ENCODE results near the gene HK3.

The HK3 gene

GRCh38 chr5:176916337-176916736 lies 17.2 kb upstream of the HK3 start:
- H3K27ac ChIP-seq, result no peak overlapping the region

GRCh38 chr5:176915906-176916305 lies 16.8 kb upstream of the HK3 start:
- no peak overlapping the region for H3K27ac ChIP-seq
- TF ChIP-seq, protein P1, sequence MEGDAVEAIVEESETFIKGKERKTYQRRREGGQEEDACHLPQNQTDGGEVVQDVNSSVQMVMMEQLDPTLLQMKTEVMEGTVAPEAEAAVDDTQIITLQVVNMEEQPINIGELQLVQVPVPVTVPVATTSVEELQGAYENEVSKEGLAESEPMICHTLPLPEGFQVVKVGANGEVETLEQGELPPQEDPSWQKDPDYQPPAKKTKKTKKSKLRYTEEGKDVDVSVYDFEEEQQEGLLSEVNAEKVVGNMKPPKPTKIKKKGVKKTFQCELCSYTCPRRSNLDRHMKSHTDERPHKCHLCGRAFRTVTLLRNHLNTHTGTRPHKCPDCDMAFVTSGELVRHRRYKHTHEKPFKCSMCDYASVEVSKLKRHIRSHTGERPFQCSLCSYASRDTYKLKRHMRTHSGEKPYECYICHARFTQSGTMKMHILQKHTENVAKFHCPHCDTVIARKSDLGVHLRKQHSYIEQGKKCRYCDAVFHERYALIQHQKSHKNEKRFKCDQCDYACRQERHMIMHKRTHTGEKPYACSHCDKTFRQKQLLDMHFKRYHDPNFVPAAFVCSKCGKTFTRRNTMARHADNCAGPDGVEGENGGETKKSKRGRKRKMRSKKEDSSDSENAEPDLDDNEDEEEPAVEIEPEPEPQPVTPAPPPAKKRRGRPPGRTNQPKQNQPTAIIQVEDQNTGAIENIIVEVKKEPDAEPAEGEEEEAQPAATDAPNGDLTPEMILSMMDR (IDR thresholded peaks at IDR 0.05), result no peak
- no peak for TF ChIP-seq ZFX (IDR thresholded peaks at IDR 0.05; ENCODE audit: borderline replicate concordance)

More at GRCh38 chr5:176916337-176916736, 17.2 kb upstream of the HK3 start:
- TF ChIP-seq, protein P1 (IDR thresholded peaks at IDR 0.05), result no peak
- TF ChIP-seq ZFX (IDR thresholded peaks at IDR 0.05; ENCODE audit: borderline replicate concordance), result no peak

DNA sequence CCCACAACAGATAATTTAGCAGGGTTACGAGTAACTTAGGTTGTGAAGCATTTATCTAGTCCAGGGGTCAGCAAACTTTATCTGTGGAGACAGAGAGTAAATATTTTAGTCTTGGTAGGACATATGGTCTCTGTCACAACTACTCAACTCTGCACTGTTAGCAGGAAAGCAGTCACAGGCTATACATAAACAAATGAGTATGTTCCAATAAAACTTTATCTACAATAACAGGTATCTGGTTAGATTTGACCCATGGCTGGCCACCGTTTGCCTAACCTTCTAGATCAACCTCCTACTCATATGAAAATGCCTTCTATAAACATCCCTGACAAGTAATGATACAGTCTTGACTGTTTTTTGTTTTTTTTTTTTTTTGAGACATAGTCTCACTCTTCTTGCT lies 13.0 kb upstream of the HK3 start:
- TF ChIP-seq, protein P1 (IDR thresholded peaks at IDR 0.05), result no peak
- no peak overlapping the region for H3K27ac ChIP-seq

GRCh38 chr5:176908675-176909368 lies 9.7 kb upstream of the HK3 start:
- TF ChIP-seq, protein P1 (IDR thresholded peaks at IDR 0.05), result no peak
- TF ChIP-seq ZFX (IDR thresholded peaks at IDR 0.05; ENCODE audit: borderline replicate concordance), result no peak
- H3K27ac ChIP-seq, result no peak overlapping the region

GRCh38 chr5:176906796-176907195 lies 7.7 kb upstream of the HK3 start:
- no peak overlapping the region for H3K27ac ChIP-seq
- TF ChIP-seq, protein P1 (IDR thresholded peaks at IDR 0.05), result no peak
- TF ChIP-seq ZFX (IDR thresholded peaks at IDR 0.05; ENCODE audit: borderline replicate concordance), result no peak

DNA sequence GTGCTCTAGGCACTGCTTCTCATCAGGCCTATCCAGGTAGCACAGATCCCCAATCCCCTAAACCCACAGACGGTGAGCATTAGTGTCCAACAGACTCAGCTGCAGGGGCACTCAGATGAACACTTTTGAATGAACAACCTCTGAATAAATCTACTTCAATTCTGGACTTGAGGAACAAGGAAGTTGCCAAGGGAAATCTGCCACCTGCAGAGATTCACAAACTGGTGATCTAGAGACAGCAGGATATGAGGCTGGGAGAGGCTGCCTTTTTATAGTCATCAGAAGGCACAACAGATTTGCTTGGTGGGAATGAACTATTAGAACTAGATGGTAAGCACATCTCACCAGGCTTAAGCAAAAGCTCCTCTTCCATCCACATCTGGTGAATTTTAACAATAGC lies 7.0 kb upstream of the HK3 start:
- no peak overlapping the region for H3K27ac ChIP-seq
- TF ChIP-seq ZFX (IDR thresholded peaks at IDR 0.05; ENCODE audit: borderline replicate concordance), result no peak
- TF ChIP-seq, protein P1 (IDR thresholded peaks at IDR 0.05), result no peak

DNA sequence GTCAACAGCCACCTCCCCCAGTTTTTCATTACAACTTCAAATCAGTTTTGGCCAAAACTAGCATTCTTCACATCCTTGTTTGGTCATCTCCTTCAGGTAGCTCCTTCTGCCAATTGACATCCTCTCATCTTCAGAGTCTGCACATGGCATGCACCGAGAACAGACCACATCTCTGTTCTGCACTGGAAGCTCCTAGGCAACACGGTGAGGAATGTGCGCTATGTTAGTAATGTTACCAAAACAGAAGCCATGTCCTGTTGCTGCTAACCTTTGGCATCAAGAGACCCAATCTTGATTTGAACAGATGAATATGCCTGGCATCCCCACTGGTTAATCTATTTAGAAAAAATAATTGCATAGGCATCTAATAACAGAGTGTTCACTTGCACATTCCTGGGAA lies 5.1 kb upstream of the HK3 start:
- H3K27ac ChIP-seq, result no peak overlapping the region
- TF ChIP-seq ZFX (IDR thresholded peaks at IDR 0.05; ENCODE audit: borderline replicate concordance), result no peak
- TF ChIP-seq, protein P1 (IDR thresholded peaks at IDR 0.05), result no peak
